ENCODE measurements around the gene CEP85L.

DNA sequence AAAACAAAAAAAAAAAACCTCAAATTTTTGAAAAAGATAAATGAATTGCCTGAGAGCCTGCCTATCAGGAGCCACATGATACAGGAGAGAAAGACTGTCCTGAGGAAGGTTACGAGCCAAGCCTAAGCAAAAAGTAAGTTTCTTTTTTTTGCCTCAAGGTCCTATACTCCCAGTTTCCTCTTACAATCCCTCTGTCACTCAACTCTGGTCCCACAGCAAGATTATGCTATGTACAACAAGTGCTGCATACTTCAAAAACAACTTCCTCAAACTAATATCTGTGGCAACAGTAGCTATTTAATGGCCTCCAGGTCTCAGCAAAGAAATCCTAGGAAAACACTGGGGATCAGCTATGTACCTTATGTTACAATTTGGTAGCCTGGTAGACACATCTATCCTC lies 56.5 kb downstream of the CEP85L start:
- no peak for TF ChIP-seq CTCF (IDR thresholded peaks at IDR 0.05 in 2 of 3, conservative IDR thresholded peaks at IDR 0.05 in 1 of 3; ENCODE audit: control insufficient read depth in 2 of 3, extremely low read depth in 1 of 3, insufficient read depth in 1 of 3, low read depth in 3 of 3, low read length in 3 of 3)
- TF ChIP-seq POU2F2 (IDR thresholded peaks at IDR 0.05; ENCODE audit: borderline replicate concordance, low read depth, low read length): no peak
- no peak for TF ChIP-seq NFYB (IDR thresholded peaks at IDR 0.05; ENCODE audit: insufficient read depth, low read depth, low read length)
- no peak for TF ChIP-seq SIN3A (IDR thresholded peaks at IDR 0.05; ENCODE audit: low read depth, low read length)
- TF ChIP-seq ESRRA (IDR thresholded peaks at IDR 0.05; ENCODE audit: low read length): no peak
- TF ChIP-seq POLR2AphosphoS5 (IDR thresholded peaks at IDR 0.05; ENCODE audit: low read length): no peak
- TF ChIP-seq RCOR1 (conservative IDR thresholded peaks at IDR 0.05; ENCODE audit: low read depth, low read length): no peak
- TF ChIP-seq SMARCA5 (IDR thresholded peaks at IDR 0.05): no peak
- no peak for TF ChIP-seq SREBF2 (IDR thresholded peaks at IDR 0.05; ENCODE audit: low read length)
- TF ChIP-seq EP300 (IDR thresholded peaks at IDR 0.05; ENCODE audit: borderline replicate concordance in 1 of 2, control insufficient read depth in 1 of 2, low read depth in 2 of 2, low read length in 2 of 2): no peak

Data from GM12878 (cell line).